NCI-H345 (cell line): Measurements from ENCODE around the gene MAP7.
"Not testable (repeated sequence)": the region's sequence is repeated elsewhere in the genome, so short reads cannot be mapped to it uniquely, and the experiment has no call there.

Experiments
- DNase-seq: peaks from one replicate; lab custom pipeline; 2025; lab: John Stamatoyannopoulos, UW

Gene MAP7

DNA sequence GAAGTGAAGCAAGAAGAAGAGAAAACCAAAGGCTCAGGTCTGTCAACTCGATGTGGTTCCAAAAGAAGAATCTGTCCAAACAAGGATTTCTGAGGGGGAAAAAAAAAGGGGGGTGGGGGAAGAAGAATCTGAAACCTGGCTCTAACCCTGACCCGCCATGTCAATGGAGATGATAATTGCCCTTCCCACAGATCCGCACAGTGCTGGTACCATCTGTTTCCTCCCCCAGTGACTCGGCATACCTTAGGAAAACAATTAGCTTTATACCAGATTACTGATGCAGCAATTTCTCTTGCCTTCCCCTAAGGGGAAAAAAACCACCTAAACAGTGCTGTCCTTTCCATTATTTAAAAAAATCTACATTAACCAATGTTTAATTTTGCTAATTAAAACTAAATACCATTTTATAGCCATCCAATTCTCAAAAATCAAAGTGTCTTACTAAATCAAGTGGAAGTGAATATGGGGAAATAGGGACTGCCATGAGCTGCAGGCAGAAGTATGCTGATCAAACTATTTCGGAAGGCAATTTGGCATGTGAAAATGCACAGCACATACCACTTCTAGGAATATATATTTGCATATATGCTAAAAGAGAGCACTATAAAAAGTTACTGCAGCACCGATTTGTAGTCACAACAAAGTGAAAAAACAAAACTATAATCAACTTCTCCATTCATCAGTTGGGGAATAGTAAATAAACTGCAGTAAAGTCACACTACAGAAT, 46.8 kb downstream of the MAP7 start:
- no peak for DNase-seq

DNA sequence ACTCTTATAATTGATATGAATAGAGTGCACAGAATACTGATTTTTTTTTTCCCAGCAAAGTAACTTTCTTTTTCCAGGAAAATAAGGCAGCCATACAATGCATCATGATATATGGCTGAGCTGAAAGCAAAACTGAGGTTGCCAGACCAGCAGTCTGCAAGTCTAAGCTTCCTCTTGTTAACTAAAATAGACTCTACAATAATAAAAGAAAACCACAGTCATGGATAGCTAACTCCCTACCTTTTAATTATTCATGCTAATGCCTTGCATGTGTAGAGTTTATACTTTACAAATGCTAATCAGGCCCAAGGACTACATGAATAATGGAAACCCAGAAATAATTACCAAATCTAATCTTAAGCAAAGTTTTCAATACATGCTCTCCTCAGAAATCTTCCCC, 47.4 kb downstream of the MAP7 start:
- DNase-seq, result no peak

DNA sequence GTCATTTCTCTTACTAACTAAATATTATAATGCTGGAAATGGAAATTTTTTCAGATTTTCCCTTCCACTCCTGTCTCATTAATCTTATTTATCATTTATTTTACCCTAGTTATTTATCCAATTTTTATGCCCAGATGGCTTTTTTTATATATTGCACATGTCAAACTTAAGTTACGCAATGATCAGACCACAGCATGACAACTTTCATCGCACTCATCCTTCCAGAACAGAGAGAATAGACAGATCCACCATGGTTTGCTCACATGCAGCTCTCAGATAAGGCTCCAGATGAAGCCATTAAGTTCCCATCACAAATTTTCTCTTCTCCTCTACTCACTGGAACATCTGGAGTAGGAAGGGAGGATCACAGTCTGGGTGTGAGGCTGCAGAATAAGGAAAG, 48.7 kb downstream of the MAP7 start:
- no peak for DNase-seq

GRCh38 chr6:136501096-136501495, 49.1 kb downstream of the MAP7 start:
- DNase-seq, result no peak

GRCh38 chr6:136500414-136500813, 49.8 kb downstream of the MAP7 start:
- no peak for DNase-seq

GRCh38 chr6:136499370-136499769, 50.9 kb downstream of the MAP7 start:
- no peak for DNase-seq

- not testable (repeated sequence) for DNase-seq
Measured at GRCh38 chr6:136496449-136496848, 53.8 kb downstream of the MAP7 start.

- no peak for DNase-seq
Measured at GRCh38 chr6:136494710-136495109, 55.5 kb downstream of the MAP7 start.

DNA sequence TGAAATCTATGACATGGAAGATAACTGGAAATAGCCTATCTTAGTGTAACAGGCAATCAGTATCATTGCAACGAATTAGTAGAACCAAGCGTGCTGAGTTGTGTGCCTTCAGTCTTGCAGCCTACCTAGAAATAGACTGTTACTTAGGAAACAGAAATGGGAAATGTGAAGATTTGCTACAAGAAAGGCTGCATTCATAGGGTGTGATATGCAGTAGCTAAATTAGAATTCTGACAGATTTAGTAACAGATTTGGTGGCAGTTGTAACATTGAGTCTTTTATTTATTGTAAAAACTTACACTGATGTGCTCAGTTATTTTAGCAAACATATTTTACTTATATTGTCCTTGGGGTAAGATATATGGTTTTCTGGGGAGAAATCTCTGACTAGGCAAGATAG, 56.2 kb downstream of the MAP7 start:
- DNase-seq, result no peak

DNA sequence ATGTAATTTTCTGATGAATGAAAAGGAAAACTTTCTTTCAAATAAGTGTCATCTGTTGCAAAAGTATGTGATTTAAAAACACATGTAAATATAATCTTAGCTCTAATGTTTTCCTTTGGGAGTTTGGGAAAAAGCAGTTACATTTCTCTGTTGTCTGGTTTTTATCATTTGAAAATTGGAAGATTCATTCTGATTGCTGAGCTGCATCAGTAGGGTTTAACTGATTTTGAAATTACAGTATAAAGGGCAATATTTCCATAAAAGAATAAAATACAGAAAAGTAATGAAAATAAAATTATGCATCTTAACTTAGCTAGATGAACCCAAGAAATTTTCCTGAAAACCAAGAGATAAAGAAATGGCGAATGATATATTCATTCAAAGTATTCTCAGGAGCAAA, 57.8 kb downstream of the MAP7 start:
- no peak for DNase-seq

GRCh38 chr6:136491754-136492153, 58.5 kb downstream of the MAP7 start:
- DNase-seq, result no peak

GRCh38 chr6:136491251-136491650, 59.0 kb downstream of the MAP7 start:
- no peak for DNase-seq

GRCh38 chr6:136489689-136490033, 60.6 kb downstream of the MAP7 start:
- not testable (repeated sequence) for DNase-seq

- no peak for DNase-seq
Measured at GRCh38 chr6:136487759-136488425, 62.3 kb downstream of the MAP7 start.

- no peak for DNase-seq
Measured at GRCh38 chr6:136486357-136486756, 63.9 kb downstream of the MAP7 start.

- DNase-seq, result no peak
Measured at GRCh38 chr6:136483906-136484305, 66.3 kb downstream of the MAP7 start.

- not testable (repeated sequence) for DNase-seq
Measured at GRCh38 chr6:136483005-136483404, 67.2 kb downstream of the MAP7 start.

GRCh38 chr6:136477548-136477947, 72.7 kb downstream of the MAP7 start:
- no peak for DNase-seq

DNA sequence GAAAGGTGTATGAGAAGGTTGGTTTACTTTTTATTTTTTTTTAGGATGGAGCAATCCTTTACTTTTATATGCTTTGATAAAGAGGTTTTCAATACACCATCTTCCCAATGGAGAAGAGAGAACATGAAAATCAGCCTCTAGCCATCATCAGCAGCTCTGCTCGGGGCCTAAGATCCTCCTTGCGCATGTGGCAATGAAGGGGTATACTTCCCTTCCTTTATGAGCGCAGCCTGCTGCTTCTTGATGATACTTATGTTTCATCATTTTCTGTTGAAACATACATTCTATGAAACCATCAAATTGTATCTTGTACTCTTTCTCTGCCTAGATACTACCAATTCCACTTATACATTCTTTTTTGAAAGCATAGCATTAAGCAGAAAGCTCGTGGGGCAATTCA, 74.5 kb downstream of the MAP7 start:
- no peak for DNase-seq

GRCh38 chr6:136474241-136474640, 76.0 kb downstream of the MAP7 start:
- DNase-seq, result no peak

- DNase-seq, result no peak
Measured at GRCh38 chr6:136471922-136472321, 78.3 kb downstream of the MAP7 start.

DNA sequence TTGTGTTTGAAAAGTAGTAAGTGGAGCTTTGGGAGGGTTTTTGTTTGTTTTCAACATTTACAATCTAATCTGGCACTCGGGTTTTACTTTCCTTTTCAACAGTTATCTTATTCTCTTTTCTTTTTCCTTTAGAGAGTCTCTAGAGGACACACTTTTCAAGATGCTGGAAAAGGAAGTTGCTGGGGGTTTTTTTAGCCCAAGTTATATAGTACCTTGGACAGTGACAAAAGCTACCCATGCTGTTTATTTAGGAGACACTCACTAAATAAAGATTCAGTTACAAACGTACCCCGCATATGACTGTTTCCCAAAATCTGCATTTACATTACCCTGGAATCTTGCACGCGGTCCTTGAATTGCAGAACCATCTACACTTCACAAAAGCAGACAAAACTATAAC, 78.8 kb downstream of the MAP7 start:
- DNase-seq, result no peak

DNA sequence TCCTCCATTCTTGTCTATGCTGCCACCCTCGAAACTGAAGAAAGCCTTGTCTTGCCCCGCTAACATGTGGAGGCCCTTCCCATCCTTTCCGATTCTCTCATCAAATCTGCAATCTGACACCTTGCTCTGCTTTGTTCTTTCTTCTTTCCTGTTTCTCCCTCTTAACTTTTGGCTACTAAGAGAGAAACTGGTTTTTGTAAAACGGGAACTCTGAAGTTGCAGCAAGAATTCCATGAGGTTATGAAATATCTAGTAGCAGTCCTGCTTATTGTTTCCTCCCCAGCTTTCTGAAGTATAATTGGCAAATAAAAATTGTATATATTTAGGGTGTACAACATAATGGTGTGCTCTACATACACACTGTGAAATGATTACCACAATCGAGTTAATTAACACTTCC, 80.2 kb downstream of the MAP7 start:
- no peak for DNase-seq

GRCh38 chr6:136469154-136469553, 81.1 kb downstream of the MAP7 start:
- no peak for DNase-seq
